HepG2 (cell line): Measurements from ENCODE around the gene KLF15. TPM values are rescaled to one million over a fixed set of nuclear protein-coding genes. Genes with fewer than 3 reads are reported as not detected.

Source experiments
- BCL6 ChIP-seq: IDR thresholded peaks from 2 replicates; pipeline ENCODE4 v1.6.1; 2016; ENCODE audit warnings: missing genetic modification reagents, missing compliant biosample characterization
- BCLAF1 ChIP-seq: fragments of 450-650 bp; IDR thresholded peaks from 2 replicates; pipeline ENCODE4 v1.6.1; 2017; ENCODE audit warnings: mild to moderate bottlenecking
- DBP ChIP-seq: sonication (generic); formaldehyde crosslinking; IDR thresholded peaks from 2 replicates; pipeline ENCODE4 v1.4.0; 2020; ENCODE audit warnings: missing genetic modification reagents; ENCODE audit errors: not compliant biosample characterization
- EEA1 ChIP-seq: sonication (generic); formaldehyde crosslinking; IDR thresholded peaks from 2 replicates; pipeline ENCODE4 v1.5.1; 2020; ENCODE audit warnings: mild to moderate bottlenecking, missing genetic modification reagents, borderline replicate concordance
- JDP2 ChIP-seq: sonication (generic); formaldehyde crosslinking; IDR thresholded peaks from 2 replicates; pipeline ENCODE4 v1.8.1; 2022; ENCODE audit warnings: missing genetic modification reagents, borderline replicate concordance
- KLF15 ChIP-seq: sonication (generic); formaldehyde crosslinking; IDR thresholded peaks from 2 replicates; pipeline ENCODE4 v1.8.1; 2023; ENCODE audit warnings: borderline replicate concordance, mild to moderate bottlenecking, inconsistent platforms, missing genetic modification reagents, mixed read lengths
- MAX ChIP-seq: IDR thresholded peaks from 2 replicates; pipeline ENCODE4 v1.6.1; 2012; ENCODE audit warnings: inconsistent platforms
- MXD1 ChIP-seq: sonication (generic); formaldehyde crosslinking; IDR thresholded peaks from 2 replicates; pipeline ENCODE4 v1.4.0; 2020; ENCODE audit warnings: mild to moderate bottlenecking, missing genetic modification reagents
- PITX1 ChIP-seq: sonication (generic); formaldehyde crosslinking; IDR thresholded peaks from 2 replicates; pipeline ENCODE4 v1.5.1; 2020; ENCODE audit warnings: mild to moderate bottlenecking, missing genetic modification reagents
- POLR2A ChIP-seq, 2 experiments: IDR thresholded peaks; 2 replicates each; pipeline ENCODE4 v1.6.1; 2011; ENCODE audit warnings: low read depth in 2 of 2, low read length in 2 of 2, mild to moderate bottlenecking in 1 of 2, moderate library complexity in 1 of 2; ENCODE audit not compliant: insufficient read depth in 1 of 2
- PRPF4 ChIP-seq: fragments of 200-400 bp; formaldehyde crosslinking; IDR thresholded peaks from 2 replicates; pipeline ENCODE4 v1.6.1; 2016; ENCODE audit warnings: low read length, low read depth; ENCODE audit not compliant: poor library complexity, severe bottlenecking
- RBFOX2 ChIP-seq: fragments of 200-400 bp; formaldehyde crosslinking; IDR thresholded peaks from 2 replicates; pipeline ENCODE4 v1.6.1; 2017; ENCODE audit warnings: low read depth, mild to moderate bottlenecking, low read length
- RXRA ChIP-seq: sonication (generic); formaldehyde crosslinking; IDR thresholded peaks from 2 replicates; pipeline ENCODE4 v1.5.1; 2020; ENCODE audit warnings: missing genetic modification reagents
- SRF ChIP-seq: IDR thresholded peaks from 2 replicates; pipeline ENCODE4 v1.6.1; 2011; ENCODE audit warnings: mild to moderate bottlenecking, low read depth, low read length, moderate library complexity
- THYN1 ChIP-seq: sonication (generic); formaldehyde crosslinking; IDR thresholded peaks from 2 replicates; pipeline ENCODE4 v1.8.1; 2023; ENCODE audit warnings: low read depth, mild to moderate bottlenecking, moderate library complexity, missing genetic modification reagents, borderline replicate concordance
- U2AF1 ChIP-seq: fragments of 200-400 bp; formaldehyde crosslinking; optimal IDR thresholded peaks from 2 replicates; pipeline ENCODE3; 2017; ENCODE audit warnings: mild to moderate bottlenecking, low read depth, low read length
- ZBTB43 ChIP-seq: sonication (generic); formaldehyde crosslinking; conservative IDR thresholded peaks from 2 replicates; pipeline ENCODE4 v1.4.0; 2020; ENCODE audit warnings: missing genetic modification reagents
- ZNF274 ChIP-seq: sonication (generic); formaldehyde crosslinking; IDR thresholded peaks from 2 replicates; pipeline ENCODE4 v1.5.1; 2020; ENCODE audit warnings: mild to moderate bottlenecking, missing genetic modification reagents
- ZNF296 ChIP-seq: sonication (generic); formaldehyde crosslinking; conservative IDR thresholded peaks from 2 replicates; pipeline ENCODE4 v1.5.0; 2020; ENCODE audit warnings: mild to moderate bottlenecking, missing genetic modification reagents
- ZNF639 ChIP-seq: conservative IDR thresholded peaks from 2 replicates; pipeline ENCODE4 v1.6.1; 2018; ENCODE audit warnings: missing genetic modification reagents
- ZNF691 ChIP-seq: sonication (generic); formaldehyde crosslinking; IDR thresholded peaks from 2 replicates; pipeline ENCODE4 v1.4.0; 2020; ENCODE audit warnings: missing genetic modification reagents, low read depth, mild to moderate bottlenecking, borderline replicate concordance
- ZNF776 ChIP-seq: sonication (generic); formaldehyde crosslinking; IDR thresholded peaks from 2 replicates; pipeline ENCODE4 v1.4.0; 2020; ENCODE audit warnings: mild to moderate bottlenecking, missing genetic modification reagents
- polyA plus RNA-seq, 8 experiments: library from polyadenylated mRNA; depleted of rRNA in 3 of 8; stranded (reverse) in 7 of 8; unstranded in 1 of 8; fragments of >200 nt; fragmentation: Illumina TruSeq in 4 of 8; extraction: Trizol in 4 of 8; gene quantifications; 2 replicates each; pipeline versions ENCODE4 v1.2.1 to v1.2.3, GENCODE V29; 2011 to 2016; ENCODE audit warnings: low read depth in 4 of 8, missing spikeins in 1 of 8, mixed read lengths in 1 of 8; ENCODE audit not compliant: insufficient read depth in 1 of 8
- total RNA-seq, 5 experiments: library from RNA; depleted of rRNA; stranded (reverse); fragments of >200 nt; fragmentation: Illumina TruSeq; extraction: Trizol; gene quantifications; 2 replicates each; pipeline ENCODE4 v1.2.3, GENCODE V29; 2016; ENCODE audit warnings: low read depth in 1 of 5

KLF15 gene
- total and polyA plus RNA-seq, 2 of the 13 experiments (the other 11 are each of a cell fraction or from before 2014, with no cell fraction given), result 7.1 to 7.8 TPM

- TF ChIP-seq BCLAF1, result no peak
- TF ChIP-seq RXRA (CRISPR knock-in tag), result peak; percentile 25; the same call in 1 of the 2 replicates
- TF ChIP-seq JDP2, result no peak
- TF ChIP-seq ZNF639 (CRISPR knock-in tag), result no peak
- 0 out of 2 replicates have a peak, but pooled peaks have one; percentile 22 for TF ChIP-seq PITX1 (CRISPR knock-in tag)
- TF ChIP-seq POLR2A (IDR thresholded peaks at IDR 0.05; ENCODE audit: insufficient read depth in 1 of 2, low read depth in 2 of 2, low read length in 2 of 2), result peak in 1 of 2 experiments; percentile 52; a peak in 2 of 4 replicates
- TF ChIP-seq ZNF296 (CRISPR knock-in tag), result no peak
- peak; percentile 62; the same call in 1 of the 2 replicates for TF ChIP-seq ZNF274 (CRISPR knock-in tag)
- TF ChIP-seq ZNF776 (CRISPR knock-in tag), result no peak
- TF ChIP-seq SRF, result no peak
- TF ChIP-seq EEA1, result no peak
- TF ChIP-seq ZNF691 (CRISPR knock-in tag), result no peak
- peak; percentile 21; the same call in 1 of the 2 replicates for TF ChIP-seq RBFOX2
- TF ChIP-seq DBP, result no peak
- no peak for TF ChIP-seq ZBTB43 (CRISPR knock-in tag)
- TF ChIP-seq MXD1 (CRISPR knock-in tag), result no peak
- no peak for TF ChIP-seq KLF15 (CRISPR knock-in tag)
- TF ChIP-seq U2AF1, result no peak
- peak; percentile 81 for TF ChIP-seq MAX
- TF ChIP-seq BCL6 (CRISPR knock-in tag), result no peak
- TF ChIP-seq THYN1 (CRISPR knock-in tag), result no peak
- TF ChIP-seq PRPF4, result no peak
These were observed at the start of gene KLF15 (continued) for GRCh38 chr3:126357295-126358037.
